Keratinocyte (primary cell): Measurements from ENCODE around the gene CEP131.

Experiments
- CTCF ChIP-seq, 3 experiments: IDR thresholded peaks in 1 of 3; conservative IDR thresholded peaks in 1 of 3; optimal IDR thresholded peaks in 1 of 3; 2 replicates in 2 of 3; 3 replicates in 1 of 3; pipeline versions ENCODE3 to v1.5.1; 2011; ENCODE audit warnings: low read length in 3 of 3, mild to moderate bottlenecking in 3 of 3, moderate library complexity in 2 of 3, control low read depth in 1 of 3, inconsistent platforms in 1 of 3; ENCODE audit not compliant: insufficient read depth in 2 of 3; ENCODE audit errors: extremely low read depth in 1 of 3
- EZH2 ChIP-seq: IDR thresholded peaks from one replicate; pipeline ENCODE4 v1.6.1; 2012; ENCODE audit warnings: inconsistent platforms, mild to moderate bottlenecking, low read length, moderate library complexity

GRCh38 chr17:81209141-81209540 is 13.6 kb downstream of the CEP131 start:
- no peak for TF ChIP-seq CTCF (optimal IDR thresholded peaks at IDR 0.05 in 1 of 3, IDR thresholded peaks at IDR 0.05 in 1 of 3, conservative IDR thresholded peaks at IDR 0.05 in 1 of 3; ENCODE audit: extremely low read depth in 1 of 3, insufficient read depth in 2 of 3, low read length in 3 of 3)
- TF ChIP-seq EZH2, result no peak
